Erythroblast (primary cell): ENCODE results near the gene CAMK1D.
"Not testable (repeated sequence)": the region's sequence is repeated elsewhere in the genome, so short reads cannot be mapped to it uniquely, and the experiment has no call there.

Experiments
- DNase-seq, 2 experiments: peaks; one replicate each; lab custom pipeline; 2025; lab: John Stamatoyannopoulos, UW
- GATA1 ChIP-seq: IDR thresholded peaks from 2 replicates; pipeline ENCODE4 v1.6.1; 2011; ENCODE audit warnings: low read depth, mild to moderate bottlenecking, control low read depth, low read length, moderate library complexity
- POLR2A ChIP-seq: IDR thresholded peaks from 2 replicates; pipeline ENCODE4 v1.6.1; 2011; ENCODE audit warnings: mild to moderate bottlenecking, low read length

CAMK1D gene

GRCh38 chr10:12348870-12349628 is at the start of gene CAMK1D:
Gene CAMK1D, plus strand, starts transcription at chr10:12349547.
- no peak for TF ChIP-seq POLR2A
- TF ChIP-seq GATA1 = no peak
- peak; percentile 88 to 93 for DNase-seq

GRCh38 chr10:12301036-12301435 is 48.3 kb upstream of the CAMK1D start:
- DNase-seq = not testable (repeated sequence)

DNA sequence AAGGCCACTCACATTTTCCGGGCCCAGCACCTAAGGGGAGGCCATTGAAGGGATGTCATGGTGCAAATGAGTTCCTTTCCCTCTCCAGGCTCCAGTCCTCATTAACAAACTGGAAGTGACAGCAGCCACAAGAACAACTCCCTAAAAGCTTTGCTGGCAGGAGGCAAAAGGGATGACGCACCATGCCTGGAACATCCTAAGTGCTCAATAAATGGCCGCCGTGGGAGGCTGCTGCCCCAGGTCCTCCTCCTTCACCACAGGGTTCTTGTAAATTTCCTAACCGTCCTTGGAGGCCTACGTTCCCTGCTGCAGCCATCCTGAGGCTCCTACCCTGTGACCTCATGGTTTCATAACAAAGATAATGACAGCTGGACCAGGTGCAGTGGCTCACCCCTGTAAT is 41.3 kb upstream of the CAMK1D start:
- DNase-seq = no peak
- TF ChIP-seq GATA1 = no peak
- TF ChIP-seq POLR2A = no peak

DNA sequence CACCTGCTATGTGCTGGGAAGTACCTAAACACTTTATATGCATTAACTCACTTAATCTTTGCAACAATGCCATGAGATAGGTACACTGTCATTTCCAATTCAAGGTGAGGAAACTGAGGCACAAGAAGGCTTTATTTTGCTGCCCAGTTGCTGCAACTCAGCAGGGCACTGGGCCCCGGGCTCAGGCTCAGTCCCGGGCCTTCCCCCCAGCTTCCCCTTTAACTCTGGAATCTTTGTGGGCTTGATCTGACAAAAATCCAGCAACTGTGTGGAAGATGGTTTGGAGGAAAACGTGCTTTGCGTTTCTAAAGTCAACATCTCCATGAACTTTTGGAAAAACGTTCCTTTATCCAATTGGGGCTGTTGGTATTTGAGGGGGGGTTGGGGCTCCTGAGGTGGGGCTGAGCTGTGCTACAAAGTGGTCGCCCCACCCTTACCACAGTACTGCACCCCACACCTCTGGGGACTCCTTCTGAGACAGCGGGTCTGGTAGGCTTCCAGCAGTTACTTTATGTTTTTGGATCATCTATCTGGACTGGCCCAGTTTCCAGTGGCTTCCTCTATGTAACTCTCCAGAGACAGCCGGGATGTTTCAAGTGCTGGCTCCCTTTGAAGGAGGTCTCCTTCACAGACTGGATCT is 40.5 kb upstream of the CAMK1D start:
- no peak for TF ChIP-seq POLR2A
- TF ChIP-seq GATA1 = no peak
- DNase-seq = no peak

DNA sequence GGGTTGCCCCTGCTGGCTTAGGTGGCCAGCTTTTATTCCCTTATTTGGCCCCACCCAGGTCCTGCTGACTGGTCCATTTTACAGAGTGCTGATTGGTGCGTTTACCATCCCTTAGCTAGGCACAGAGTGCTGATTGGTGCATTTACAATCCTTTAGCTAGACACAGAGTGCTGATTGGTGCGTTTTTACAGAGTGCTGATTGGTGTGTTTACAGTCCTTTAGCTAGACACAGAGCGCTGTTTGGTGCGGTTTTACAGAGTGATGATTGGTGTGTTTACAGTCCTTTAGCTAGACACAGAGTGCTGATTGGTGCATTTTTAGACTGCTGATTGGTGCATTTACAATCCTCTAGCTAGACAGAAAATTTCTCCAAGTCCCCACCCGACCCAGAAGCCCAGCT is 39.6 kb upstream of the CAMK1D start:
- peak in 1 of 2 experiments; percentile 13 for DNase-seq

DNA sequence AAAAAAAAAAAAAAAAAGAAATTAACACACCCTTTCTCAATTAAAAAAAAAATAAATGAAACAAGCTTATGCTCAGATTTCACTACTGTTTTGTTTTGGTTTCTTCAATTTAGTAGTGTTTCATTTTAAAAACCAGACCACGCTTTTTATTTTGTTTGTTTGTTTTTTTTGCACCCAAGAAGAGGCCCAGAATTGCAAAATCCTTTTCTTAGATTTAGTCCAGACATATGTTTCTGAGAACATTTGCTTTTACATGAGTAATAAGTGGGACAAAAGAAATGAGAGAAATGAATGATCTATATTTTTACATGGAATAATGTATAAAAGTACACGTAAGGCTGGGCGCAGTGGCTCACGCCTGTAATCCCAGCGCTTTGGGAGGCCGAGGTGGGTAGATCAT is 34.5 kb upstream of the CAMK1D start:
- no peak for DNase-seq
- no peak for TF ChIP-seq GATA1
- TF ChIP-seq POLR2A = no peak

DNA sequence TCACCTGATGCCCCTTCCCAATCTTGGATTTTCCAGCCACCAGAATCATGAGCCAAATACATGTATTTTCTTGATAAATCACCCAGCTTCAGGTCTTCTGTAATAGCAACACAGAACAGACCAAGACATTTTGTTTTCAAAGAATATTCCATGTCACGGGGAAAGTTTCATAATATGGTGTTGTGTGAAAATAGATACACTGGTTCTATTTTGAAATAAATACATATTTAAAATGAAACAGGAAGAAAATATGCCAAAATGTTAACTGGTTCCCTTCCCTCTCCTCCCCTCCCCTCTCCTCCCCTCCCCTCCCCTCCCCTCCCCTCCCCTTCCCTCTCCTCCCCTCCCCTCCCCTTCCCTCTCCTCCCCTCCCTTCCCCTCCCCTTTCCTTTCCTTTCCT is 30.3 kb upstream of the CAMK1D start:
- no peak for DNase-seq
- TF ChIP-seq POLR2A (no peak), GATA1 (no peak)

- TF ChIP-seq POLR2A (no peak), GATA1 (no peak)
- no peak for DNase-seq
Observed at GRCh38 chr10:12320892-12321291, 28.5 kb upstream of the CAMK1D start.

DNA sequence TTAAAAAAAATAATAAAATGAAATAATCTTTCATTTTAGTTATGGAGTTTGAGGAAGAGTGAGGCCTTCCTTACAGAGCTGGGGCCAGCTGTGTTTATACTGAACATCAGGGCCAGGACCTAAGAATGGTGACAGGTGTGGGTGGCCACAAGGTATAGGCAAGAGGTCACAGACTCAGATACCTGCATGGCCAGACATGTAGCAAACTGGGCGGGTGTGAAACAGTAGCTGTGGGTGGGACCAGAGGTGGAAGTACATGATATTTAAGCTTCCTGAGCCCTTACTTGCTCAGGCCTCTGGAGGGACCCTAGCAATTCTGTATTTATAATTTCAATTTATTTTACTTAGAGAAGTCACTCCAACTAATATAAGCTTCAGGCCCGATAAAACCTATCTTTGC is 27.7 kb upstream of the CAMK1D start:
- DNase-seq = no peak
- TF ChIP-seq GATA1 = no peak
- no peak for TF ChIP-seq POLR2A

DNA sequence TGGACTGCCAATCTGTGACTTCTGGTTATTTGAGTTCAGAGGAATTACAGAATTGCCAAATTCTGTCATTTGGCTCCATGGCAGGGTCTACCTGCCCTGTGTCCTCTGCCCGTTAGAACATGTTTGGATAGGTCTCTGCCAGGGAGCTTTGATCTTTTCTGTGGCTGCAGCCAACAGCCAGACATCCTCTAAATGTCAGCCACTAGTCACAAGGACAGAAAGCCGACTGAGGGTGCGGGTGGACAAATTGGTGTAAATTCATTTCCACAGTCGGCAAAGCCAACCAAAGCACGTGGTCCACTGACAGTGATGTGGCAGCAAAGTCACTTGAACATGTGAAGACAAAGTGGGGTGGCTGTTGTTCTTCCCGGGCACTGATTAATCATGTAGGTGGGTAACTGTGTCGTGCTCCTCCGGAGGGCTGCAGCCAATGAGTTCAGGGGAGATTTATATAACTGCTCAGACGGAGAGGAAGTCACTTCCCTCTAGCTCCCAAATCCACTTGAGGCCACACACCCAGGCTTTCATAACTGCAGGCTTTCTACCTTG is 26.7 kb upstream of the CAMK1D start:
- TF ChIP-seq POLR2A (no peak), GATA1 (no peak)
- no peak for DNase-seq

GRCh38 chr10:12324530-12324929 is 24.8 kb upstream of the CAMK1D start:
- TF ChIP-seq GATA1 (no peak), POLR2A (no peak)
- no peak for DNase-seq

DNA sequence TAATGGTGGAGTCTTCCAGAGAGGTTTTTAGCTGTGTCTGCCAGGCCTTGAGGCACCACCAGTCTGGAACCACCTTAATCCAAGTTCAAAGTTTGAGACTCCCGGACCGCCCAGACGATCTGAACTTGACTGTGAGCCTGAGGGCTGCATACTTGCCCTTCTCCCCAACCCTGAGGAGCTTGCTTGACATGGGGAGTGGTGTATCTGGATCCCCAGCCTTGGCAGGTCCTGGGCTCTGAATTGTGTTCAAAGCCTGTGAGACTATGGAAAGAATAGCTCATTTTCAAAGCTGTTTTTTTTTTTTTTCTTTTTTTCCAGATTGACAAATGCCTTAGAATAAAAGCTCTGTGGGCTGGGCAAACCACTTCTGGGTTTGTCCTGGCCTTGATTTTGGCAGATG is 22.3 kb upstream of the CAMK1D start:
- no peak for TF ChIP-seq GATA1
- TF ChIP-seq POLR2A = no peak
- no peak for DNase-seq

DNA sequence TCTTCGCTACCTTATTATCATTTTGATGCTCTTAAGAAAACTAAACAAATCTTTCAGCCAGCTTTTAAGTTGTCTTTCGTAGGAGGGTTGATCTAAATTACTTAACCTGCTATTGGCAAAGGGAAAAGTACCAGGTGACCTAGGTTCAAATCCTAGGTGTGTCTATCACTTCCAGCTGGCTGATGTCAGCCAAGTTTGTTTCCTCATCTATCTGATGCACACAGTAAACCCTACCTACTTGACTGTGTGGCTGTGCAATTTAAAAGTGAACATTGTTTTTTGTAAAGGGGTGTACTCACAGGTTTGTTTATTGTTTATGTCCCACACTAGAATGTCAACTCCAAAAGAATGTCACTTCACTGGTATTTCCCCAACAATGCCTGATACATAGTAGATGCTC is 21.9 kb upstream of the CAMK1D start:
- DNase-seq = no peak

DNA sequence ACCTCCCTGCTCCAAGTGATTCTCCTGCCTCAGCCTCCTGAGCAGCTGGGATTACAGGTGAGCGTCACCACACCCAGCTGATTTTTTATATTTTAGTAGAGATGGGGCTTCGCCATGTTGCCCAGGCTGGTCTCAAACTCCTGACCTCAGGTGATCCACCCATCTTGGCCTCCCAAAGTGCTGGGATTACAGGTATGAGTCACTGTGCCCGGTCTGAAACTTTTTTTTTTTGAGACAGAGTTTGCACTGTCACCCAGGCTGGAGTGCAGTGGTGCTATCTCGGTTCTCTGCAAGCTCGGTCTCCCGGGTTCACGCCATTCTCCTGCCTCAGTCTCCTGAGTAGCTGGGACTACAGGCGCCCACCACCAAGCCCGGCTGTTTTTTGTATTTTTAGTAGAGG is 21.0 kb upstream of the CAMK1D start:
- not testable (repeated sequence) for DNase-seq

More for the DNA sequence above, 21.9 kb upstream of the CAMK1D start:
- TF ChIP-seq GATA1 = no peak
- no peak for TF ChIP-seq POLR2A

DNA sequence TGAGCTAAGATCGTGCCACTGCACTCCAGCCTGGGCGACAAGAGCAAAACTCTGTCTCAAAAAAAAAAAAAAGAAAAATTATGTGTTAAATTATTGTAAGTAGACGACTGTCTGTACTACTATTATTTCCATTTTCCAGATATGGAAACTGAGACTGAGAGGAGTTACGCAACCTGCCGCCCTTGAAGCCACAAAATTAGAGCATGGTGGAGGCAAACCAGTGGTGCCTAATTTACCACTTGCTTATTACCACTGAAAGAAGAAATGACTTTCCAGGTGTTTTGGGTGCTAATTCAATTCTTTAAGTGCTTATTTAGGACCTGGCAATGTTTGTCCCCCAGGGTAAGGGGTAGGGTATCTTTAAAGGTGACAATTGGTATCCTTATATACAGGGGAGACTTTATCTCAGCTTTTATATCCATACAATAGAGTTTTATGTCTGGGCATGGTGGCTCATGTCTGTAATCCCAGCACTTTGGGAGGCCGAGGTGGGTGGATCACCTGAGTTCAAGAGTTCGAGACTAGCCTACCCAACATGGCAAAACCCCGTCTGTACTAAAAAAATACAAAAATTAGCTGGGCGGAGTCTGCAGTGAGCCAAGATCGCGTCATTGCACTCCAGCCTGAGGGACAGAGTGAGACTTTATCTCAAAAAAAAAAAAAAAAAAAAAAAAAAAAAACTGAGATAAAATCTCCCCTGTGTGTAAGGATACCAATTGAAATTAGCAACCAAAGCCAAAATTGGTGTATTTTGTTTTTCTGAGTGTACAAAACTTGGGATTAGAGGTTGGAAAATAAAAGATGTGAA is 16.6 kb upstream of the CAMK1D start:
- no peak for TF ChIP-seq POLR2A
- no peak for TF ChIP-seq GATA1
- peak; percentile 12 to 30 for DNase-seq
